ENCODE measurements around the gene COX4I2. TPM values are rescaled to one million over a fixed set of nuclear protein-coding genes. Genes with fewer than 3 reads are reported as not detected.

COX4I2 gene
- polyA plus RNA-seq, 5 donors, result 19.7 to 30.3 (median 25.5) TPM

DNA sequence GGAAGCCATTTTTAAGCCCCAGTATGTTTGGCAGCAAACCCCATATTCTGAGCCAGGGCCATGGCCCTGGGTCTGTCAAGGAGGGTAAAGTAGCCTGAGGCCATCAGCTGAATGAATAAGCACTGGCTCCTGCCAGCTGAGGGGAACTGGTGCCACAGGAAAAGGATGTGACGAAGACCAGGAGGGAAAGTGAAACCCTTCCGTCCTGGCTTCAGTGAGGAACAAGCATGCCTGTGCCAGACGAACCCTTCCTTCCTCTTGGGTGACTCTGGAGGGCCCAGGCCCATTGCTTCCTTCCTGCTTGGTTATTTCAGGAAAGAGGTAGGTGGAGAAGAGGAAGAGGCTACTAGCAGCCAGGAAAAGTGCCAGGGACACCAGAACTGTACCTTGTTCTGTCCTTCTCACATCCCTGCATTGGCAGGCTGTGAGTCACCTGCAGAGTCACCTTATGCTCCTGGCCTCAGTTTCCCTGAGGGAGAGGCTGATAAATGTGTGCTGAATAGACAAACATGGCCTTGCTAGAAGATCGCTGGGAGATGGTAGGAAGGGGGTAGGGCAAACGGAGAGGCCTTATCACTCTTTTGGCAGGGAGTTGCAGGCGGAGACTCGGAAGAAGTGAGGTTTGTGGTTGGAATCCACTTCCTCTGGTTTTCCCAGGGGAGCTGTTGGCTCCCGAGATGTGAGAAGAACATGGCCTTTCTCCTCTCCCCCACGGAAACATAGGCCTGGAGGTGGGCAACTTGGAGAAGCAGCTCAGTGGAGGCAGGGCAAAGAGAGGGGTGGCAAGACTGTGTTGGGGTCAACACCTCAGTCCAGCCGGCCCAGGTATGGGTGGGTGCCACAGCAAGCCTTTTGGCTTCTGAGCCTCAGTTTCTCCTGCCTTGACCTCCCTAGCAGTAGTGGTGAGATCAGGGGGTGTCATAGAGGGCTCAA, 37.4 kb downstream of the COX4I2 start:
- DNase-seq, result no peak

DNA sequence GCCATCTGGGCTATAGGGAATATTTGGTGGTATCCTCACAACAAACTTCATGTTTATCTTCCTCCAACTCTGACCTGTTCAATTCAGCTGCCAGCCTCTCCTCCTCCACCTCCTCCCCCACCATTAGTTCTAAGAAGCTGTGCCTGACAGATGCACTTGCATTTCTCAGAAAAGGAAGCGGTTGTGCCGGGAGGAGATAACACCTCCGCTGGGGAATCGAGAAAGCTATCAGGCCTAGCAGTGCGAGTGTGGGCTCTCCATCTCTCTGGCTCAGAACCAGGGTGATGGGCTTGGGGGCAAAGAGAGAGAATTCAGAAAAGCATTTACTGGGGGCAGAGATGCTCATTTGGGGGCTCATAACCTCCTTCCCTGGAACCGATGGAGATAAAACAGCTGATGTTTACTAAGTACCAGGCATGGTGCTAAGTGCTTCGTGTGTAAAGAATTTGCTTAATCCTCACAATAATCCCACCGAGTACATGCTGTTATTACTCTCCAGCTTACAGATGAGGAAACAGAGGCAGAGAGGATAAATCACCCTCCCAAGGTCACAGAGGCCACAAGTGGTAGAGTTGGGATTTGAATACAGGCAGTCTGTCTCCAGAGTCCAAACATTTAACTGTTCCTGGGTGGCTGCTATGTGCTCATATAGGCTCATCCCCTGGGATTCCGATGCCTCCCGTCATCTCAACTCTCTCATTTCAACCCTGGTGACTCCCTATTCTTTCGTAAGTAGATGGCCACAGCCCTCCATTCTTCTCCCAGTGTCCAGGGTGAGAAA, 38.3 kb downstream of the COX4I2 start:
- no peak for DNase-seq

DNA sequence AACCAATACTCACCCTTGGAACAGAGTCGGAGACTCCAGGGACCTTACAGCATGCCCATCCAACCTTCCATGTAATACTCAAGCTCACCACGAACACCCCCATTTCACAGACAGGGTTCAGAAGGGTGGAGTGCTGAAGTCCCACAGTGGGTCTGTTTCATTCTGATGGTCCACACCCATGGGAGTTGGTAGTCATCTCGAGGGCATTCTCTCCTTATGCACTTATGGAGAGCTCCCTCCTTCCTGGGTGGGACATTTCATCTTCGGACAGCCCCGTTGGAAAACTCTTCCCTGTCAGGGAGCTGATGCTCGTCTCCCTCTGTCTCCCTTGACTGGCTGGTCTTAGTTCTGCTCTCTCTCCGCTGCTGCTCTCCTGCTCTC, 38.9 kb downstream of the COX4I2 start:
- DNase-seq, result no peak

DNA sequence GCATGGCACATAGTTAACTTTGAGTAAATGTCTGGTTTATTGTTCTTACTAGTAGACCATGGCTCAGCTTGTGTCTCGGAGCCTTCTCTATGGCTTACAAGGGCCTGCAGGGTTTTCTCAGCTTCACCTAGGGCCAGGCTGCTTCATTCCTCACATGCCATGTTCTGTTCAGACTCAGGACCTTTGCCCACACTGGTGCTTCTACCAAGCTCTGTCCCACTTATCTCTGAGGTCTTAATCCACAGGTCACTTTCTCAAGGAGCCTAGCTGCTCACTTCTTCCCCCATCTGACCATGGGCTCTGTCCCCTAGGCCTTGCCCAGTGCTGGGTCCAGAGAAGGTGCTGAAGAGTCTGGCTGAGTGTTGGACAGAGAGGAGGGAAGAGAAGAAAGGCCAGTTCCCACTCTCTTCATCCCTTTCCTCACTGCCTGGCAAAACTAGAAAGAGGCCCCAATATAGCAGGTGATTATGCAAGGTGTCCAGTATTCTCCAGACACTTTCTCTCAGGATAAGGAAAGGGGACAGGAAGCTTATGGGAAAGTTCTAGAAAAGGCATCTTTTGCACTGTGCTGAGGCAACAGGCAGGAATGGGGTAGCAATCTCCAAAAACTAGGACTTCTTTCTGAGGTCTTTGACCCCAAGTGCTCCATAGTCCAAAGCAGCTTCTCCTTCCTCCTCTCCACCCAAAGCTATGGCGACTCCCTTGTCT, 40.0 kb downstream of the COX4I2 start:
- DNase-seq, result no peak

DNA sequence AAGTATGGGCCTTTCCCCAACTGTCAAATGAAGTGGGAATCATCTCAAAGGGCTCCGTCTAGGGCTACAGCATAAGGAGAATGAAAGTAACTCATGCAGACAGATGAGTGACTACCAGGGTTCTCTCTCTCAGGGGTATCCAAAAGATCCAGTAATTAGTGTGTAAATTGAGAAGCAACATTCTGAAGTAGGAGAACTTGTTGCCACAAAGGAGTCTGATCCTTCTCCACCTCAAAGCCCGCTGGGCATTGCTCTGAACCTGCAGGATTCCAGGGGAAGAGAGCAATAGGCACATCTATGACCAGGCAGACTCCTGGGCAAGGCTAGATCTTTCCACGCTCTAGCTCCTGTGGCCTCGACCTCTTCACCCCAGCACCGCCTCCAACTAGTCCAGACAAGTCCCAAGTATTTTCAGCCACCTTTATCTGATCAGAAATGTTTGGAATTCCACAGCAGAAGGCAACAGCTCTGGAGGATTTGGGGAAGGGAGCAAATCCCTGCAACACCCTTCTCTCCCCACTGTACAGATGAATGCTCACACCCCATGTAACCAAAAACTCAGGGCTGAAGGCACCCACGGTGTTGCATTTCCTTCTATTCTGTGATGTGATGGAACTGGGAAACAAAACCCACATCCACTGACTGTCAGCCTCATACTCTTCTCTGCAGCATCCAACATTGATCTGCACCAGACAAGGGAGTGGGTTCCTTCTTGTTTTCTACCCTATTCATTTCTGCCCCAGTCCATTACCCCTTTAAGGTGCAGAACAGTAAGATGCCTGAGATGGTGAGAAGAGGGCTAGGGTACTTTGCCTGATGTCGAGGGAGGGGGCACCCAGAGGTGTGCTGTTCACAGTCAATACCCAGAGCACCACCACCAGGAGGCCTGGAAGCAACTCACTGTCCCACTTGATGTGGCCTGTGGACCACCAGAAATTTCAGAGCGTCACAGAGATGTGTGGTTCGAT, 41.0 kb downstream of the COX4I2 start:
- no peak for DNase-seq

DNA sequence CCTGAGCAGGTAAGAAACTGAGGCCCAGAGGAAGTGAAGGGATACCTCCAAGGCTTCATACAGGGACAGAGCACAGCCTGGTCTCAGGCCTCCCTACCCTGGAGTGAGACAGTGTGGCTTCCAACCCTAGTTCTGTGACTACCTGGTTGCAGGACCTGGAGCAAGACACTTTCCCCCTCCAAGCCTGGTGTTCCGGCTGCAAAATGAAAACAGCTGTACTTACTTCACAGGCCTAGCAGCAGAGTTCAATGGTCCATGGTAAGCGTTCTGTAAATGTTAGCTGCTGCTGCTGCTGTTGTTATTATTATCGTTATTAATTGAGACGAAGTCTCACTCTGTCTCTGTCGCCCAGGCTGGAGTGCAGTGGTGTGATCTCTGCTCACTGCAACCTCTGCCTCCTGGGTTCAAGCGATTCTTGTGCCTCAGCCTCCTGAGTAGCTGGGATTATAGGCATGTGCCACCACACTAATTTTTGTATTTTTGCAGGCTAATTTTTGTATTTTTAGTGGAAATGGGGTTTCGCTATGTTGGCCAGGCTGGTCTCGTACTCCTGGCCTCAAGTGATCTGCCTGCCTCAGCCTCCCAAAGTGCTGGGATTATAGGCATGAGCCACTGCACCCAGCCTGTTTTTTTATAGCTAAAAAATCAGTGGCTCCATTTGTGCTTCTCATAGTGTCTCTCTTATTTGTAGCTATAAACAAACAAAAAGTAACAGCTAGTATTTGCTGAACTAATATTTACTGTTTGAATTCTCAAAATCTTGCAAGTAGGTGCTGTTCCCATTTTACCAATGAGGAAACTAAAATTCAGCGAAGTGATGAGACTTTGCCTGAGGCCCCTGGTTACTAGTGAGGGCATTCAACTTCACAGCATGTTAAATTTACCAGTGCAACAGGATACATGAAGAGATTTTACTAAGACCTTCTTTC, 41.9 kb downstream of the COX4I2 start:
- DNase-seq, result no peak

DNA sequence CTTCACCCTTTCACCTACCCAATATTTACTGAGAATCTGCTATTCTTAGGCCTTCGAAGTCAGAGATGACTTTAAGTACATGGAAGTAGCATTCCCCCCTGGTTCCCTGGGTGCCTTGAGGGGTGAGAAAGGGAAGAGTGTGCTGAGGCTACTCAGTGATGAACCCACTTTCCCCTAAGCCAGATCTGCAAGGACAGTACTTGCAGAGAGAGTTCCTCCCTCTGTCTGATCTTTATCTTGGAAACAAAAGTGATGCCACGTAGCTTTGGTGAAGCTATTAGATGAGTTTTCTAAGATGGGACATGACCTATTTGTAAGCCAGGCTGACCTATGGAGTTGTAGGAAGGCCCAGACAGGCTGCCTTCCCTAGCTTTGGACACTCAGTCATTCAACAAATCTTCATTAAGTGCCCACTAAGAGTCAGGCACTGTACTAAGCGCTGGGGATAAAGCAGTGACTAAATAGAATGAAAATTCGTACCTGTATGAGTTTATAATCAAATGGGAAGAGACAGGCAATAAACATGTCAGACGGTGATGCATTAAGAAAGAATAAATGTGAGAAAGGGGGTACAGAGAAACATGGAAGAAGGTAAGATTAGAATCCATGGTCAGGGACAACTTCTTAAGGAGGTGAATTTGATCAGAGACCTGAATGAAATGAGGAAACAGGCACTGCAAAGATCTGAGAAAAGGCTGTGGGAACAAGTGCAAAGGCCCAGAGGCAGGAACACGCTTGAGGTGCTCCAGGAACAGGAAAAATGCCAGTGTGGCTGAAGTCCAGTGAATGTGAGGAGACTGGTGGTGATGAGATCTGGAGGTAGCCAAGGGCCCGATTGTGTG, 42.8 kb downstream of the COX4I2 start:
- no peak for DNase-seq

DNA sequence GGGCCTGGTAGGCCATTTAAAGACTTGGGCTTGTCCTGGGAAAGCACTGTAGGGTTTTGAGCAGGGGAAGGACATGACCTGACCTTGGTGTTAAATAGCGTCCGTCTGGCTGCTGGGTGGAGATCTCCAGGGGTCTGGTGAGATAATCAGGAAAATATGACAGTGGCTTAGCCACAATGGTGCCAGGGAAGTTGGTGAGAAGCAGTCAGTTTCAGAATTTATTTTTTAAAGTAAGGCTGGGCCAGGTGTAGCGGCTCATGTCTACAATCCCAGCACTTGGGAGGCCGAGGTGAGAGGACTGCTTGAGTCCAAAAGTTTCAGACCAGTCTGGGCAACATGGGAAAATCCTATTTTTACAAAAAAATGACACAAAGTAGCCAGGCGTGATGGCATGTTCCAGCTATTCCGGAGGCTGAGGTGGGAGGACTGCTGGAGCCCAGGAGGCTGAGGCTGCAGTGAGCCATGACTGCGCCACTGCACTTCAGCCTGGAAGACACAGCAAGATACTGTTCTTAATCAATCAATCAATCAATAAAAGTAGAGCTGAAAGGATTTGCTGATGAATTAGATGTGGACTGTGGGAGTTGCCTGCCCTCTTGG, 43.5 kb downstream of the COX4I2 start:
- no peak for DNase-seq

DNA sequence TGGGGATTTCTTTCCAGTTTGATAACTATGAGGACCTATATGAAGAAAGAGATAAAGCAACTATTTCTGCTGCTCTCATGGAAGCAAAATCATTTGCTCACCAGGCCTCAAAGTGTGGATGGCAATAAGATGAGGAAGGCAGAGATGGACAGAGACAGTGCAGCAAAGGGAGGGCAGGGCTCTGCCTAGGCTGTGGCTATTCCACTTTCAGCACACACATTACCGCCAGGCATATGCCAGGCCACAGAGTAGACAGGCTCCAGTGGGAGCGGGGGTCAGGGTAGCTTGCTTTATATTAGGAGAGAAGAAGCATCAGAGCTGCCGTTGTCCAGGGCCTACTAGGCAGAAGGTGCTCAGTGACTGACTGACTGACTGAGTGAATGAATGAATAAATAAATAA, 44.1 kb downstream of the COX4I2 start:
- DNase-seq, result no peak

DNA sequence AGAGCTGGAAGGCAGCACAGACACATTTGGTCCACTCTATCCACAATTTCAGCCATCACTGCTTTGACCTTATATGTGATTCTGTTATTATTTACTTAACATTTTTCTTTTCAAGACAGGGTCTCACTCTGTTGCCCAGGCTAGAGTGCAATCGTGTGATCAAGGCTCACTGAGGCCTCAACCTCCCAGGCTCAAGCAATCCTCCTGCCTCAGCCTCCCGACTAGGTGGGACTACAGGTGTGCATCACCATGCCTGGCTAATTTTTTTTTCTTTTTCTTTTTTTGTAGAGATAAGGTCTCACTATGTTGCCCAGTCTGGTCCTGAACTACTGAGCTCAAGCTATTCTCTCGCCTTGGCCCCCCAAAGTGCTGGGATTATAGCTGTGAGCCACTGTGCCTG, 44.6 kb downstream of the COX4I2 start:
- no peak for DNase-seq

DNA sequence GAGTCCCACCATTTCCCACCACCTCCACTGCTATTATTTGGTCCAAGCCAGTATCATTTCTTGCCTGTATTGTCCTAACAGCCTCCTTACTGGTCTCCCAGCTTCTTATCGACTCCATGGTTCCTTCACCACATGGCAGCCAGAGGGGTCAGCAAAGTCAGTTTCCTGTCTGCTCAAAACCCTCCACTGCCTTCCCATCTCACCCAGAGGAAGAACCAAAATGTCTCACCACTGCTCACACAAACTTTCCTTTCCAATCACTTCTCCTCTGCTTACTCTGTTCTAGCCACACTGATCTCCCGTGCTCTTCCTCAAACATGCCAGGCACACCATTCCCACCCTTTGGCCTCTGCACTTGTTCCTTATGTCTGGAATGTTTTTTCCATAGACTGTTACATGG, 45.2 kb downstream of the COX4I2 start:
- no peak for DNase-seq

DNA sequence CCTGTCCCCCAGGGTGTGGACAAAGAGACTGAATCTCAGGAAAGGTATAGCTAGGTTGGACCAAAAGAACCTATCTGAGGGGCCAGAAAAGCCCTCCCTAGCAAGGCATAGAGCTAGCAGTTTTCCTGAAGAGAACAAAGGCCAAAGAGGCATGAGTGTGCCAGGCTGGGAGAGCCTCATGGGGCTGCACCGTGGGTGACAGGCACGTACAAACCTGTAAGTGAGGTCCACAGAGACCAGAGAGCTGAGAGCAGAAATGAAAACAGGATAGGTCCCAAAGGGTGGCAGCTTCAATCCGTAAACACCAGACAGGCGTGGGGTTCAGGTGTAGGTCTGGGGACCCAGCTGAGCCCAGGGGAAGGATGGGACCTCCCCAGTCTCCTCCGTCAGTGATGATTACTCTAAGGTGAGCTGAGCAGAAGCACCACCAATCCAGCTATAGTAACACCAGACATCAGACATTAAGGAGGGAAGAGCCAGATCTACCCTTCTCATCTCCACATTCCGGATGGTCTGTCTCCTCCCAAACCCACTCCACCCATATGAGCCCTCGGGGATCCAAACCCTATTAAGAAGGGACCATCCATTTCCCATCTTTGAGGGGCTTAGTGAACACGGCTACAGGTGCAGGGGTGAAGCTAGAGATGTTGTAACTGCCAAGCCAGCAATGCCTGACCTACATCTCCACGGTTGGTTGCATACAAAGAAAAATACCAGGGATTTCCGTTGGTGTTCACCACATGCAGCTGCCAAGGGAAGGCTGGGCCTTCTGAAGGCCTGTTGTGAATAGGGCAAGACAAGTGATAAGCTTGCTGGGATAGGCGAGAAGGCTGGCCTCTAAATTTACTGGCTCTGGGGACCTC, 46.7 kb downstream of the COX4I2 start:
- DNase-seq, result no peak

DNA sequence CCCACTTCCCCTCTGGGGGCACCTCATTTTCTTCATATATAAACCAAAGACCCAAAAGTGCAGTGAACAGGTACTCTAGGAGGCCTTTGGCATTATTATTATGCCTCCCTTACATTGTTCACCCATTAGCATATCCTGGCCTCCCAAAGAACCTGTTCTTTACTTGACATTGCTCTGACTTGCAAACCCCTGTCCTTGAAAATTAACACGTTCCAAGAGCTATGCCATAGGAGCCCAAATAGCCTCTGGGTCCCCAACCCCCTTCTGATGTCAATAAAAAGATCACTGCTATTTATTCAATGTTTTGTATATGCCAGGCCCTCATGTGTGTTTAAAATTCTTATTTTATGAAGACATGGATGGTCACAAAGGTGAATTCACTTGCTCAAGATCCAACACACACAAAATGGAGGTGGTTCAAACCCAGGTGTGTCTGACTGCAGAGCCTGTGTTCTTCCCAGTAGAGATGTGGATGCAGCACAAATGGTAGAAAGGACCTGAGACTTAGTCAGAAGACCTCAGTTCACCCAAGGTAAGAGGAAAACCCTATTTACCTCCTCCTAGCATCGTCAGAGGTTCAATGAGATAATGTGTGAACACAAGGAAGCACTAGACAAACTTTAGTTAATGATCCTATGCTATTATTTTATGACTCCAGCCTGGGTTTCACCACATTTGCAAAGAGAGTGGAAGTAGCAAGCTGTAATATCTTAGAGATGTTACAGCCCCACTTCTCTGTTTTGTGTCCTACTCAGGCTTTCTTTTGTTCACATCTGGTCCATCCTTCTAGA, 48.3 kb downstream of the COX4I2 start:
- no peak for DNase-seq

DNA sequence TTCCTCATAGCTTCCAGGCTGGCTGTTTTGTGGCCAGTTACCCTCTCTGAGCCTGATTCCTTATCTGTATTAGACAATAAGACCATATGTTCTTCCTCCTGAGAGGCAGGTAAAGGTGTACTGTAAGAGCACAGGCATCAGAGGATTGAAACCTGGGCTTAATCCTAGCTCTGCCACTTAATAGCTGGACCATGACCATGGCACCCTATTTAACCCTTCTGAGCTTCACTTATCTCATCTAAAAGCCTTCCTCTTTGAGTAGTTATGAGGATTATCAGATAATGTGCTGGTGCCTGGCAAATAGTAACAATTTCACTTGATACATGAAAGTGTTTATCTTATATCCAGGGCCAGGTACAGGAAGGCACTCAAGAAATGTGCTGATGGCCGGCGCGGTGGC, 50.1 kb downstream of the COX4I2 start:
- DNase-seq, result no peak

DNA sequence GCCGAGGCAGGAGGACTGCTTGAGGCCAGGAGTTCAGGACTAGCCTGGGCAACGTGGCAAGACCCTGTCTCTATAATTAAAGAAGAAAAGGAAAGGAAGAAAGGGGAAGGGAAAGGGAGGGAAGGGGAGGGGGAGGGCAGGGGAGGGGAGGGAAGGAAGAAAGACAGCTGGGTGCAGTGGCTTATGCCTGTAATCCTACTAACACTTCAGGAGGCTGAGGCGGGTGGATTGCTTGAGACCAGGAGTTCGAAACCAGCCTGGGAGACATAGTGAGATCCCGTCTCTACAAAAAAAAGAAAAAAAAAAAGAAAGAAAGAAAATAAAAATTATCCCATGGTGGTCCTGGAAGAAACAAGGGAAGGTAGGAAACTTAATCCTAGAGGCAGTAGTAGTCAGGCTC, 51.4 kb downstream of the COX4I2 start:
- DNase-seq, result no peak

DNA sequence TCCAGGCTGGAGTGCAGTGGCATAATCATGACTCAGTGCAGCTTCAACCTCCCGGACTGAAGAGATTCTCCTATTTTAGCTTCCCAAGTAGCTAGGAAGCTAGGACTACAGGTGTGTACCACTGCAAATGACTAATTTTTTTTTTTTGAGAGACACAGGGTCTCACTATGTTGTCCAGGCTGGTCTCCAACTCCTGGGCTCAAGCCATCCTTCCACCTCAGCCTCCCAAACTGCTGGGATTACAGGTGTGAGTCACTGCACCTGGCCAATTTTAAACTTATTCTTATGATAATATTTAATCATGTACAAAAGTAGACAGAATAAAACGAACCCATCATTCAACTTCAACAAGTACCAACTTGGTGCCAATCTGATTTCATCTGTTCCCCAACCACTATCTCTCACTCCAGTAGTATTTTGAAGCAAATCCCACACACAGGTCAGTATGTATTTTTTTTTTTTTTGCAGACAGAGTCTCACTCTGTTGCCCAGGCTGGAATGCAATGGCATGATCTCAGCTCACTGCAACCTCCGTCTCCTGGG, 52.5 kb downstream of the COX4I2 start:
- DNase-seq, result no peak
